HCT116 (cell line): Measurements from ENCODE around the gene MACROD1. TPM values are rescaled to one million over a fixed set of nuclear protein-coding genes. Genes with fewer than 3 reads are reported as not detected.

Experiments
- ATAC-seq: fragments of 200-7000 bp; cut with Tn5 transposase; 2 replicates; pipeline ENCODE4 v1.9.1; 2020; ENCODE audit warnings: mild to moderate bottlenecking, moderate library complexity
- BruUV-seq: library from RNA; stranded (reverse); fragments of 400-500 nt; replicated peaks from 2 replicates; lab custom pipeline; 2021; lab: Mats Ljungman, UMichigan
- CTCF ChIA-PET: fragments of 300-600 bp; sonication (Branson Sonifier 250); formaldehyde crosslinking; loops from one replicate; lab custom pipeline; 2021; ENCODE audit warnings: antibody characterized with exemption; lab: Charles Lee
- POLR2A ChIA-PET: fragments of 300-600, 350-600 bp; sonication (Branson Sonifier 250); formaldehyde crosslinking; loops from one replicate; lab custom pipeline; 2021; ENCODE audit warnings: antibody characterized with exemption; lab: Charles Lee
- RAD21 ChIA-PET, 2 experiments: fragments of 300-600 bp; sonication (Branson Sonifier 250); formaldehyde crosslinking; loops; one replicate each; lab custom pipeline; 2023; ENCODE audit warnings: low total read pairs in 2 of 2; ENCODE audit not compliant: uncharacterized antibody in 2 of 2, unreplicated experiment in 2 of 2, low non-redundant PET in 1 of 2; lab: Charles Lee
- DNase-seq: peaks from one replicate; pipeline ENCODE4 v3.0.0-alpha.2; 2010; ENCODE audit warnings: low read depth, low spot score
- H2AFZ ChIP-seq: fragments of 200-600 bp; shearing (Covaris generic), sonication (generic); 2 replicates; pipeline ENCODE4 v1.6.1; 2017; ENCODE audit warnings: low read depth, mixed run types, mixed read lengths, antibody characterized with exemption, low read length; ENCODE audit not compliant: poor library complexity, severe bottlenecking
- H3K27ac ChIP-seq: 2 replicates; pipeline ENCODE4 v1.5.1; 2012; ENCODE audit warnings: low read depth, low read length
- H3K27me3 ChIP-seq: fragments of 200-600 bp; sonication (generic); 2 replicates; pipeline ENCODE4 v1.6.1; 2016; ENCODE audit warnings: mixed run types, low read length, mixed read lengths; ENCODE audit not compliant: insufficient read depth
- H3K36me3 ChIP-seq, 2 experiments: fragments of 200-500 bp in 1 of 2; fragments of 200-600 bp in 1 of 2; sonication (Bioruptor generic) in 1 of 2; sonication (generic) in 1 of 2; 2 replicates each; pipeline versions ENCODE4 v1.5.1 to v1.6.1; 2014 to 2016; ENCODE audit warnings: low read length in 2 of 2, inconsistent platforms in 1 of 2, mixed read lengths in 1 of 2, mixed run types in 1 of 2; ENCODE audit not compliant: insufficient read depth in 2 of 2, control insufficient read depth in 1 of 2
- H3K4me1 ChIP-seq, 2 experiments: fragments of 200-600 bp in 1 of 2; sonication (generic) in 1 of 2; 2 replicates each; pipeline versions ENCODE4 v1.5.1 to v1.6.1; 2012 to 2017; ENCODE audit warnings: low read length in 2 of 2, inconsistent platforms in 1 of 2, mild to moderate bottlenecking in 1 of 2, mixed read lengths in 1 of 2, mixed run types in 1 of 2, moderate library complexity in 1 of 2; ENCODE audit not compliant: insufficient read depth in 2 of 2, control insufficient read depth in 1 of 2
- H3K4me2 ChIP-seq: fragments of 200-600 bp; sonication (generic); 2 replicates; pipeline ENCODE4 v1.6.1; 2017; ENCODE audit warnings: mixed run types, low read length, mixed read lengths
- H3K4me3 ChIP-seq, 2 experiments: fragments of 200-600 bp in 1 of 2; sonication (generic) in 1 of 2; replicated peaks in 1 of 2; 2 replicates each; pipeline ENCODE4 v1.5.1; 2011 to 2016; ENCODE audit warnings: low read length in 2 of 2, control low read depth in 1 of 2, low read depth in 1 of 2, mild to moderate bottlenecking in 1 of 2, mixed read lengths in 1 of 2, mixed run types in 1 of 2
- H3K79me2 ChIP-seq: fragments of 200-600 bp; sonication (generic); 2 replicates; pipeline ENCODE4 v1.6.1; 2017; ENCODE audit warnings: mild to moderate bottlenecking, mixed run types, low read length, moderate library complexity, mixed read lengths; ENCODE audit not compliant: insufficient read depth
- H3K9ac ChIP-seq: fragments of 200-600 bp; sonication (generic); 2 replicates; pipeline ENCODE4 v1.6.1; 2016; ENCODE audit warnings: low read length, mixed read lengths
- H3K9me2 ChIP-seq: fragments of 200-600 bp; sonication (generic), shearing (Covaris generic); 2 replicates; pipeline ENCODE4 v1.6.1; 2017; ENCODE audit warnings: mixed run types, mild to moderate bottlenecking, moderate library complexity; ENCODE audit not compliant: insufficient read depth
- H3K9me3 ChIP-seq, 2 experiments: fragments of 200-500 bp in 1 of 2; fragments of 200-600 bp in 1 of 2; sonication (Bioruptor generic) in 1 of 2; sonication (generic) in 1 of 2; 2 replicates each; pipeline ENCODE4 v1.6.1; 2014 to 2017; ENCODE audit warnings: low read length in 2 of 2, mixed read lengths in 2 of 2, inconsistent platforms in 1 of 2, low read depth in 1 of 2, mild to moderate bottlenecking in 1 of 2, mixed run types in 1 of 2, moderate library complexity in 1 of 2; ENCODE audit not compliant: control insufficient read depth in 1 of 2, insufficient read depth in 1 of 2
- H4K20me1 ChIP-seq: fragments of 200-600 bp; sonication (generic), shearing (Covaris generic); 2 replicates; pipeline ENCODE4 v1.6.1; 2017; ENCODE audit warnings: mixed run types, mild to moderate bottlenecking, moderate library complexity; ENCODE audit not compliant: insufficient read depth
- CEBPB ChIP-seq: IDR thresholded peaks from 2 replicates; pipeline ENCODE4 v1.6.1; 2012; ENCODE audit warnings: low read depth
- CTCF ChIP-seq, 3 experiments: fragments of 200-600 bp in 1 of 3; sonication (generic) in 1 of 3; IDR thresholded peaks in 2 of 3; conservative IDR thresholded peaks in 1 of 3; 2 replicates each; pipeline ENCODE4 v1.5.1; 2012 to 2017; ENCODE audit warnings: low read depth in 2 of 3, low read length in 2 of 3, antibody characterized with exemption in 1 of 3, borderline replicate concordance in 1 of 3, control low read depth in 1 of 3, mild to moderate bottlenecking in 1 of 3, mixed read lengths in 1 of 3, mixed run types in 1 of 3, moderate library complexity in 1 of 3; ENCODE audit not compliant: insufficient read depth in 1 of 3
- ELF1 ChIP-seq: IDR thresholded peaks from 2 replicates; pipeline ENCODE4 v1.6.1; 2012; ENCODE audit warnings: low read depth, borderline replicate concordance
- EZH2 ChIP-seq: fragments of 200-600 bp; sonication (generic); IDR thresholded peaks from 2 replicates; pipeline ENCODE4 v1.6.1; 2017; ENCODE audit warnings: antibody characterized with exemption, mixed run types
- EZH2phosphoT487 ChIP-seq: fragments of 200-600 bp; IDR thresholded peaks from 2 replicates; pipeline ENCODE4 v1.6.1; 2018; ENCODE audit warnings: antibody characterized with exemption, borderline replicate concordance
- JUND ChIP-seq: IDR thresholded peaks from 2 replicates; pipeline ENCODE4 v1.6.1; 2012
- MAX ChIP-seq: IDR thresholded peaks from 2 replicates; pipeline ENCODE4 v1.6.1; 2012
- POLR2A ChIP-seq: IDR thresholded peaks from 2 replicates; pipeline ENCODE4 v1.7.0; 2011; ENCODE audit warnings: borderline replicate concordance; ENCODE audit not compliant: insufficient read depth, insufficient read length; ENCODE audit errors: extremely low read depth
- POLR2AphosphoS5 ChIP-seq: IDR thresholded peaks from 2 replicates; pipeline ENCODE4 v1.6.1; 2011; ENCODE audit warnings: mild to moderate bottlenecking, low read depth, low read length, moderate library complexity
- REST ChIP-seq: IDR thresholded peaks from 2 replicates; pipeline ENCODE4 v1.6.1; 2012; ENCODE audit warnings: low read depth
- SIN3A ChIP-seq: IDR thresholded peaks from 2 replicates; pipeline ENCODE4 v1.6.1; 2012; ENCODE audit warnings: low read depth
- SP1 ChIP-seq: IDR thresholded peaks from 2 replicates; pipeline ENCODE4 v1.6.1; 2012; ENCODE audit warnings: low read depth
- SRF ChIP-seq: IDR thresholded peaks from 2 replicates; pipeline ENCODE4 v1.6.1; 2012; ENCODE audit warnings: low read depth
- TCF7L2 ChIP-seq: IDR thresholded peaks from 2 replicates; pipeline ENCODE4 v1.7.0; 2011; ENCODE audit warnings: borderline replicate concordance, inconsistent platforms; ENCODE audit not compliant: insufficient read depth, insufficient read length; ENCODE audit errors: extremely low read depth
- YY1 ChIP-seq: IDR thresholded peaks from 2 replicates; pipeline ENCODE4 v1.6.1; 2011; ENCODE audit warnings: low read length, low read depth, moderate library complexity, mild to moderate bottlenecking; ENCODE audit not compliant: insufficient replicate concordance; ENCODE audit errors: extremely low read depth
- ZFX ChIP-seq: fragments of 450-650 bp; IDR thresholded peaks from 2 replicates; pipeline ENCODE4 v1.6.1; 2017
- ZNF274 ChIP-seq: fragments of 200-500 bp; sonication (Bioruptor generic); IDR thresholded peaks from 2 replicates; pipeline ENCODE4 v1.6.1; 2014; ENCODE audit warnings: mild to moderate bottlenecking, low read depth, low read length, inconsistent platforms
- intact Hi-C: fragments of 100-400 bp; cut with micrococcal nuclease; formaldehyde crosslinking; loops from 2 replicates; pipeline ENCODE4 v1.10.0; 2022
- total RNA-seq: library from RNA; stranded (reverse); gene quantifications from one replicate; pipeline ENCODE4 v1.2.1, GENCODE V29; 2021; ENCODE audit not compliant: unreplicated experiment
- TF ChIP-seq, protein P1 (sequence below): IDR thresholded peaks from 2 replicates; pipeline ENCODE4 v1.6.1; 2012

The MACROD1 gene
- total RNA-seq, 1 experiment from 2014 or later: 61.1 TPM

GRCh38 chr11:64099436-64099835, 66.5 kb downstream of the MACROD1 start:
- no TSS peak for BruUV-seq
- no peaks in the 10 kb centered on the region for H3K27me3 ChIP-seq
- RAD21 ChIA-PET: no interaction called here

More at GRCh38 chr11:64099436-64099835, 66.5 kb downstream of the MACROD1 start:
- Histone ChIP-seq H3K27ac (no peak overlapping the region), H3K9ac (no peak overlapping the region), H3K79me2 (no peaks in the 10 kb centered on the region), H3K36me3 (no peaks in the 10 kb centered on the region), H3K4me3 (no peak overlapping the region), H3K4me1 (peaks cover 8 to 12% of the 10 kb centered on the region in 2 experiments; a peak in 3 of 4 replicates), H4K20me1 (no peaks in the 10 kb centered on the region; the same call in 1 of the 2 replicates), H3K4me2 (no peak overlapping the region), H3K9me3 (no peaks in the 10 kb centered on the region), H3K9me2 (no peaks in the 10 kb centered on the region), H2AFZ (no peak overlapping the region)
- TF ChIP-seq SIN3A: no peak
- TF ChIP-seq REST: no peak
- TF ChIP-seq EZH2: no peak
- no peak for TF ChIP-seq CTCF (IDR thresholded peaks at IDR 0.05 in 2 of 3, conservative IDR thresholded peaks at IDR 0.05 in 1 of 3; ENCODE audit: borderline replicate concordance in 1 of 3, insufficient read depth in 1 of 3, low read depth in 2 of 3, low read length in 2 of 3)
- no peak for TF ChIP-seq EZH2phosphoT487
- TF ChIP-seq YY1: no peak
- no peak for TF ChIP-seq SRF
- TF ChIP-seq SP1: no peak
- no peak for TF ChIP-seq TCF7L2
- no peak for TF ChIP-seq ZNF274
- no peak for TF ChIP-seq POLR2A
- TF ChIP-seq ELF1: no peak
- TF ChIP-seq, protein P1, sequence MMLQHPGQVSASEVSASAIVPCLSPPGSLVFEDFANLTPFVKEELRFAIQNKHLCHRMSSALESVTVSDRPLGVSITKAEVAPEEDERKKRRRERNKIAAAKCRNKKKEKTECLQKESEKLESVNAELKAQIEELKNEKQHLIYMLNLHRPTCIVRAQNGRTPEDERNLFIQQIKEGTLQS: no peak
- TF ChIP-seq JUND: no peak
- TF ChIP-seq ZFX: no peak
- no peak for TF ChIP-seq POLR2AphosphoS5
- TF ChIP-seq CEBPB: no peak
- no peak for TF ChIP-seq MAX
- intact Hi-C loops: no loop called here
- ChIA-PET CTCF (no interaction called here), POLR2A (no interaction called here)
- ATAC-seq (no peak), DNase-seq (no peak)
